ENCODE data around the gene FAM216A.

DNA sequence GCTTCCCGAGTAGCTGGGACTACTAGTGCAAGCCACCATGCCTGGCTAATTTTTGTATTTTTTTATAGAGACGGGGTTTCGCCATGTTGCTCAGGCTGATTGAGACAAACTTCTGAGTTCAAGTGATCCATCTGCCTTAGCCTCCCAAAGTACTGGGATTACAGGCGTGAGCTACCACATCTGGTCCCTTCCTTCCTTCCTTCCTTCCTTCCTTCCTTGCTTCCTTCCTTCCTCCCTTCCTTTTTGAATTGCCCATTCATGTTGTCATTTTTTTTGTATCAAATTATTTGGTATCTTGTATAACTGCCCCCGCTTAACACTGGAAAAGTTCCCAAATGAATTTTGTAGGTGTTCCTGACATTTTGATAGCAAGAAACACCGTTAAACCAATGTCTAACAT lies 45.2 kb downstream of the FAM216A start:
- TF ChIP-seq POLR2A (IDR thresholded peaks at IDR 0.05; ENCODE audit: low read depth): no peak
- TF ChIP-seq, protein P1, sequence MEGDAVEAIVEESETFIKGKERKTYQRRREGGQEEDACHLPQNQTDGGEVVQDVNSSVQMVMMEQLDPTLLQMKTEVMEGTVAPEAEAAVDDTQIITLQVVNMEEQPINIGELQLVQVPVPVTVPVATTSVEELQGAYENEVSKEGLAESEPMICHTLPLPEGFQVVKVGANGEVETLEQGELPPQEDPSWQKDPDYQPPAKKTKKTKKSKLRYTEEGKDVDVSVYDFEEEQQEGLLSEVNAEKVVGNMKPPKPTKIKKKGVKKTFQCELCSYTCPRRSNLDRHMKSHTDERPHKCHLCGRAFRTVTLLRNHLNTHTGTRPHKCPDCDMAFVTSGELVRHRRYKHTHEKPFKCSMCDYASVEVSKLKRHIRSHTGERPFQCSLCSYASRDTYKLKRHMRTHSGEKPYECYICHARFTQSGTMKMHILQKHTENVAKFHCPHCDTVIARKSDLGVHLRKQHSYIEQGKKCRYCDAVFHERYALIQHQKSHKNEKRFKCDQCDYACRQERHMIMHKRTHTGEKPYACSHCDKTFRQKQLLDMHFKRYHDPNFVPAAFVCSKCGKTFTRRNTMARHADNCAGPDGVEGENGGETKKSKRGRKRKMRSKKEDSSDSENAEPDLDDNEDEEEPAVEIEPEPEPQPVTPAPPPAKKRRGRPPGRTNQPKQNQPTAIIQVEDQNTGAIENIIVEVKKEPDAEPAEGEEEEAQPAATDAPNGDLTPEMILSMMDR (IDR thresholded peaks at IDR 0.05): no peak

Measured in esophagus muscularis mucosa (tissue), 3 donors.